HepG2 (cell line): Measurements from ENCODE around the gene SH3BP2. TPM values are rescaled to one million over a fixed set of nuclear protein-coding genes. Genes with fewer than 3 reads are reported as not detected.
A peak's percentile ranks its signal among the peaks of the same experiment; 100 is the strongest.

Experiments used
- ARID5B ChIP-seq: IDR thresholded peaks from 2 replicates; pipeline ENCODE4 v1.4.0; 2020; ENCODE audit warnings: mild to moderate bottlenecking, missing genetic modification reagents
- DNMT1 ChIP-seq: sonication (generic); formaldehyde crosslinking; IDR thresholded peaks from 2 replicates; pipeline ENCODE4 v1.5.1; 2020; ENCODE audit warnings: mild to moderate bottlenecking, missing genetic modification reagents
- DZIP1 ChIP-seq: sonication (generic); formaldehyde crosslinking; IDR thresholded peaks from 2 replicates; pipeline ENCODE4 v1.5.0; 2020; ENCODE audit warnings: mild to moderate bottlenecking, missing genetic modification reagents
- E2F5 ChIP-seq: sonication (generic); formaldehyde crosslinking; conservative IDR thresholded peaks from 2 replicates; pipeline ENCODE4 v1.4.0; 2020; ENCODE audit warnings: missing genetic modification reagents
- FLYWCH1 ChIP-seq: sonication (generic); formaldehyde crosslinking; IDR thresholded peaks from 2 replicates; pipeline ENCODE4 v1.8.1; 2023; ENCODE audit warnings: mild to moderate bottlenecking, missing genetic modification reagents
- HMGXB3 ChIP-seq: sonication (generic); formaldehyde crosslinking; IDR thresholded peaks from 2 replicates; pipeline ENCODE4 v1.4.0; 2020; ENCODE audit warnings: missing genetic modification reagents, borderline replicate concordance
- MXD4 ChIP-seq: IDR thresholded peaks from 2 replicates; pipeline ENCODE4 v1.6.1; 2016; ENCODE audit warnings: mild to moderate bottlenecking, missing biosample characterization, missing genetic modification reagents
- NFKBIZ ChIP-seq: IDR thresholded peaks from 2 replicates; pipeline ENCODE4 v1.6.1; 2018; ENCODE audit warnings: missing genetic modification reagents, missing compliant biosample characterization
- PHF5A ChIP-seq: IDR thresholded peaks from one replicate; pipeline ENCODE4 v1.6.1; 2018; ENCODE audit warnings: low read depth, missing genetic modification reagents; ENCODE audit not compliant: unreplicated experiment
- ZBTB14 ChIP-seq: sonication (generic); formaldehyde crosslinking; IDR thresholded peaks from 2 replicates; pipeline ENCODE4 v1.4.0; 2020; ENCODE audit warnings: missing genetic modification reagents
- ZMYM3 ChIP-seq: sonication (generic); formaldehyde crosslinking; IDR thresholded peaks from 2 replicates; pipeline ENCODE4 v1.5.1; 2020; ENCODE audit warnings: mild to moderate bottlenecking, missing genetic modification reagents
- ZNF230 ChIP-seq: sonication (generic); formaldehyde crosslinking; IDR thresholded peaks from 2 replicates; pipeline ENCODE4 v1.4.0; 2020; ENCODE audit warnings: mild to moderate bottlenecking, missing genetic modification reagents
- ZNF256 ChIP-seq: sonication (generic); formaldehyde crosslinking; conservative IDR thresholded peaks from 2 replicates; pipeline ENCODE4 v1.4.0; 2020; ENCODE audit warnings: missing genetic modification reagents
- ZNF878 ChIP-seq: sonication (generic); formaldehyde crosslinking; IDR thresholded peaks from 2 replicates; pipeline ENCODE4 v1.8.1; 2023; ENCODE audit warnings: mild to moderate bottlenecking, missing genetic modification reagents, moderate library complexity
- polyA plus RNA-seq, 8 experiments: library from polyadenylated mRNA; depleted of rRNA in 3 of 8; stranded (reverse) in 7 of 8; unstranded in 1 of 8; fragments of >200 nt; fragmentation: Illumina TruSeq in 4 of 8; extraction: Trizol in 4 of 8; gene quantifications; 2 replicates each; pipeline versions ENCODE4 v1.2.1 to v1.2.3, GENCODE V29; 2011 to 2016; ENCODE audit warnings: low read depth in 4 of 8, missing spikeins in 1 of 8, mixed read lengths in 1 of 8; ENCODE audit not compliant: insufficient read depth in 1 of 8
- total RNA-seq, 5 experiments: library from RNA; depleted of rRNA; stranded (reverse); fragments of >200 nt; fragmentation: Illumina TruSeq; extraction: Trizol; gene quantifications; 2 replicates each; pipeline ENCODE4 v1.2.3, GENCODE V29; 2016; ENCODE audit warnings: low read depth in 1 of 5

The SH3BP2 gene
- total and polyA plus RNA-seq, 2 of the 13 experiments (the other 11 are each of a cell fraction or from before 2014, with no cell fraction given) = 16.9 to 34.5 TPM

- TF ChIP-seq DZIP1 (CRISPR knock-in tag) = no peak
- TF ChIP-seq ZMYM3 = peak; percentile 21; the same call in 1 of the 2 replicates
- TF ChIP-seq FLYWCH1 = no peak
- TF ChIP-seq NFKBIZ (CRISPR knock-in tag) = peak; percentile 68; the same call in 1 of the 2 replicates
- TF ChIP-seq ZNF256 (CRISPR knock-in tag) = 0 out of 2 replicates have a peak, but pooled peaks have one; percentile 50
- peak; percentile 53; the same call in 1 of the 2 replicates for TF ChIP-seq HMGXB3
- TF ChIP-seq DNMT1 = no peak
- no peak for TF ChIP-seq ZNF878 (CRISPR knock-in tag)
- 0 out of 2 replicates have a peak, but pooled peaks have one; percentile 28 for TF ChIP-seq ZBTB14 (CRISPR knock-in tag)
- peak; percentile 87 for TF ChIP-seq ARID5B (CRISPR knock-in tag)
- TF ChIP-seq PHF5A (CRISPR knock-in tag) = peak; percentile 51
- no peak for TF ChIP-seq E2F5 (CRISPR knock-in tag)
- no peak for TF ChIP-seq ZNF230 (CRISPR knock-in tag)
- TF ChIP-seq MXD4 = peak; percentile 49; the same call in 1 of the 2 replicates
Observed at GRCh38 chr4:2800691-2801596, 8.1 kb downstream of the SH3BP2 start (continued).
